Progenitor cell of endocrine pancreas (in vitro differentiated cells): ENCODE measurements around the gene DSP. TPM values are rescaled to one million over a fixed set of nuclear protein-coding genes. Genes with fewer than 3 reads are reported as not detected.

Experiments
- DNase-seq: peaks from one replicate; pipeline ENCODE4 v3.0.0; 2021; ENCODE audit warnings: low spot score; ENCODE audit not compliant: unreplicated experiment
- H3K27ac Mint-ChIP-seq: 2 replicates; pipeline ENCODE4 v1.8.0; 2021; ENCODE audit warnings: mild to moderate bottlenecking, moderate library complexity, mixed read lengths
- H3K27me3 Mint-ChIP-seq: 2 replicates; pipeline ENCODE4 v1.8.0; 2021; ENCODE audit warnings: mixed read lengths
- H3K36me3 Mint-ChIP-seq: 2 replicates; pipeline ENCODE4 v1.8.0; 2022; ENCODE audit warnings: mixed read lengths; ENCODE audit not compliant: insufficient read depth
- H3K4me1 Mint-ChIP-seq: 2 replicates; pipeline ENCODE4 v1.8.0; 2021; ENCODE audit warnings: low read depth, mixed read lengths
- H3K4me3 Mint-ChIP-seq: 2 replicates; pipeline ENCODE4 v1.8.0; 2021; ENCODE audit warnings: low read depth, mild to moderate bottlenecking, moderate library complexity, mixed read lengths
- H3K9me3 Mint-ChIP-seq: 2 replicates; pipeline ENCODE4 v1.8.0; 2021; ENCODE audit warnings: low read depth, mixed read lengths
- total RNA-seq: library from RNA; stranded (reverse); gene quantifications from 2 replicates; pipeline ENCODE4 v1.2.1, GENCODE V29; 2021
- TF ChIP-seq, protein P1 (sequence below): fragments of 200-600 bp; sonication (generic); IDR thresholded peaks from one replicate; pipeline ENCODE4 v1.5.0; 2021; ENCODE audit warnings: antibody characterized with exemption, mild to moderate bottlenecking; ENCODE audit not compliant: unreplicated experiment

The DSP gene
- total RNA-seq, 1 donor from 2014 or later: 365 TPM

DNA sequence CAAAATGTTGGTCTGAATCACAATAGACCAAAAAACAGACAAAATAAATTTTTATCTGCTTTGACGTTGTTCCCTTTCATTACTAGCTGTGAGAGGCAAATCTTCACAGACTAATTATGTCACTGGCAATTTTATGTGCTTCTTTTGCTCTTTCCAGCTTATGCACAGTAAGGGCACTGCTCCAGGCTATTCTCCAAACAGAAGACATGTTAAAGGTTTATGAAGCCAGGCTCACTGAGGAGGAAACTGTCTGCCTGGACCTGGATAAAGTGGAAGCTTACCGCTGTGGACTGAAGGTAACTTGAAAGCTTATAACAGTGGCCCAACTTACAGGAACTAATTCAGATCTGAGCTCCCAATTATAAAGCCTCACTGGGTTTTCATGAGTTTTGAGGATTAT lies 33.0 kb downstream of the DSP start:
- peaks cover 40% of the 10 kb centered on the region for H3K36me3 Mint-ChIP-seq
- H3K4me1 Mint-ChIP-seq: no peaks in the 10 kb centered on the region
- H3K9me3 Mint-ChIP-seq: no peaks in the 10 kb centered on the region
- TF ChIP-seq, protein P1, sequence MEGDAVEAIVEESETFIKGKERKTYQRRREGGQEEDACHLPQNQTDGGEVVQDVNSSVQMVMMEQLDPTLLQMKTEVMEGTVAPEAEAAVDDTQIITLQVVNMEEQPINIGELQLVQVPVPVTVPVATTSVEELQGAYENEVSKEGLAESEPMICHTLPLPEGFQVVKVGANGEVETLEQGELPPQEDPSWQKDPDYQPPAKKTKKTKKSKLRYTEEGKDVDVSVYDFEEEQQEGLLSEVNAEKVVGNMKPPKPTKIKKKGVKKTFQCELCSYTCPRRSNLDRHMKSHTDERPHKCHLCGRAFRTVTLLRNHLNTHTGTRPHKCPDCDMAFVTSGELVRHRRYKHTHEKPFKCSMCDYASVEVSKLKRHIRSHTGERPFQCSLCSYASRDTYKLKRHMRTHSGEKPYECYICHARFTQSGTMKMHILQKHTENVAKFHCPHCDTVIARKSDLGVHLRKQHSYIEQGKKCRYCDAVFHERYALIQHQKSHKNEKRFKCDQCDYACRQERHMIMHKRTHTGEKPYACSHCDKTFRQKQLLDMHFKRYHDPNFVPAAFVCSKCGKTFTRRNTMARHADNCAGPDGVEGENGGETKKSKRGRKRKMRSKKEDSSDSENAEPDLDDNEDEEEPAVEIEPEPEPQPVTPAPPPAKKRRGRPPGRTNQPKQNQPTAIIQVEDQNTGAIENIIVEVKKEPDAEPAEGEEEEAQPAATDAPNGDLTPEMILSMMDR: no peak
- peak overlapping the region; percentile 14 for H3K27ac Mint-ChIP-seq
- H3K4me3 Mint-ChIP-seq: no peak overlapping the region
- no peaks in the 10 kb centered on the region for H3K27me3 Mint-ChIP-seq
- no peak for DNase-seq

DNA sequence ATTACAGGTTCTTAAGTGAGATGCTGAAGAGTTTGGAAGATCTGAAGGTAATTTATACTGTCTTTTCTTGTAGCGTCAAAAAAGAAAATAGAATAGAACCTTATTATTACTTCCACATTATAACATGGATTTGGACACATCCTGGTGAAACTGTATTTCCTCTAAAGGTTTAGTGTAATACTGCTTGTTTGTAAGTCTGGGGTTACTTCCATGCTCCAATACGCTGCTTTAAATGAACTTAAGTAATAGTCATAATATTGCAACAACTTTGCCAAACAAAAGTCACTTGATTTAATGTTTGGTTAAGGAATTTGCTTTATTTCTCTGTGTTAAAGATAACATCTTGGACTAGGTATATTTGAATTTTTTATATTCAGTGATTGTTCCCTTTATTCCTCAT lies 37.0 kb downstream of the DSP start:
- Mint-ChIP-seq H3K4me1 (no peaks in the 10 kb centered on the region), H3K27me3 (no peaks in the 10 kb centered on the region), H3K27ac (no peak overlapping the region), H3K4me3 (no peak overlapping the region), H3K9me3 (no peaks in the 10 kb centered on the region), H3K36me3 (peaks cover 33% of the 10 kb centered on the region)
- TF ChIP-seq, protein P1: no peak
- no peak for DNase-seq

DNA sequence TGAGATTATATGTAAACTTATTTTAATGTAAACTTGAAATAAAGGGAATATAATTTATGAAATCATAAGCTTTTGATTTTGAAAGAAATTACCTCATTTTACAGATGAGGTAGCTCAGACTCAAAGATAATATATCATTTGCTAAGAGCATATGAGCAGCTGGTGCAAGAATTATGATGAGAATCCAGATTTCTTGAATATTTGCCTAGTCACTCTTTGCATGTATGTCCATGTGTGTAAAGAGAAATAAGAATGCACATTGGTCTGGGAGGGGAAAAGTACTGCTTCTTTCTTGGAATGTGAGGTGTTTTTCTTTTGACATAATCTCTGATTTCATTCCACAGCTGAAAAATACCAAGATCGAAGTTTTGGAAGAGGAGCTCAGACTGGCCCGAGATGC lies 37.5 kb downstream of the DSP start:
- no peak for DNase-seq
- H3K27me3 Mint-ChIP-seq: no peaks in the 10 kb centered on the region
- H3K4me1 Mint-ChIP-seq: no peaks in the 10 kb centered on the region
- no peaks in the 10 kb centered on the region for H3K9me3 Mint-ChIP-seq
- no peak overlapping the region for H3K4me3 Mint-ChIP-seq
- TF ChIP-seq, protein P1: no peak
- peaks cover 34% of the 10 kb centered on the region for H3K36me3 Mint-ChIP-seq
- no peak overlapping the region for H3K27ac Mint-ChIP-seq

DNA sequence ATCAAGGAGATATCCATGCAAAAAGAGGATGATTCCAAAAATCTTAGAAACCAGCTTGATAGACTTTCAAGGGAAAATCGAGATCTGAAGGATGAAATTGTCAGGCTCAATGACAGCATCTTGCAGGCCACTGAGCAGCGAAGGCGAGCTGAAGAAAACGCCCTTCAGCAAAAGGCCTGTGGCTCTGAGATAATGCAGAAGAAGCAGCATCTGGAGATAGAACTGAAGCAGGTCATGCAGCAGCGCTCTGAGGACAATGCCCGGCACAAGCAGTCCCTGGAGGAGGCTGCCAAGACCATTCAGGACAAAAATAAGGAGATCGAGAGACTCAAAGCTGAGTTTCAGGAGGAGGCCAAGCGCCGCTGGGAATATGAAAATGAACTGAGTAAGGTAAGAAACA lies 38.4 kb downstream of the DSP start:
- no peak for DNase-seq
- TF ChIP-seq, protein P1: no peak
- H3K9me3 Mint-ChIP-seq: no peaks in the 10 kb centered on the region
- H3K27ac Mint-ChIP-seq: no peak overlapping the region
- H3K4me3 Mint-ChIP-seq: no peak overlapping the region
- H3K4me1 Mint-ChIP-seq: no peaks in the 10 kb centered on the region
- peaks cover 42% of the 10 kb centered on the region for H3K36me3 Mint-ChIP-seq
- H3K27me3 Mint-ChIP-seq: no peaks in the 10 kb centered on the region

DNA sequence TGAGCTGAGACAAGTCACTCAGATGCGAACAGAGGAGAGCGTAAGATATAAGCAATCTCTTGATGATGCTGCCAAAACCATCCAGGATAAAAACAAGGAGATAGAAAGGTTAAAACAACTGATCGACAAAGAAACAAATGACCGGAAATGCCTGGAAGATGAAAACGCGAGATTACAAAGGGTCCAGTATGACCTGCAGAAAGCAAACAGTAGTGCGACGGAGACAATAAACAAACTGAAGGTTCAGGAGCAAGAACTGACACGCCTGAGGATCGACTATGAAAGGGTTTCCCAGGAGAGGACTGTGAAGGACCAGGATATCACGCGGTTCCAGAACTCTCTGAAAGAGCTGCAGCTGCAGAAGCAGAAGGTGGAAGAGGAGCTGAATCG lies 39.1 kb downstream of the DSP start:
- Mint-ChIP-seq H3K4me1 (no peaks in the 10 kb centered on the region), H3K27ac (no peak overlapping the region), H3K9me3 (no peaks in the 10 kb centered on the region), H3K4me3 (no peak overlapping the region), H3K27me3 (no peaks in the 10 kb centered on the region), H3K36me3 (peaks cover 41% of the 10 kb centered on the region)
- no peak for DNase-seq
- TF ChIP-seq, protein P1: no peak
